NCI-H2171 (cell line): ENCODE data around the gene EFS.
"Not testable (repeated sequence)": the region's sequence is repeated elsewhere in the genome, so short reads cannot be mapped to it uniquely, and the experiment has no call there.

Experiments
- DNase-seq: peaks from one replicate; lab custom pipeline; 2025; lab: John Stamatoyannopoulos, UW

EFS gene

DNA sequence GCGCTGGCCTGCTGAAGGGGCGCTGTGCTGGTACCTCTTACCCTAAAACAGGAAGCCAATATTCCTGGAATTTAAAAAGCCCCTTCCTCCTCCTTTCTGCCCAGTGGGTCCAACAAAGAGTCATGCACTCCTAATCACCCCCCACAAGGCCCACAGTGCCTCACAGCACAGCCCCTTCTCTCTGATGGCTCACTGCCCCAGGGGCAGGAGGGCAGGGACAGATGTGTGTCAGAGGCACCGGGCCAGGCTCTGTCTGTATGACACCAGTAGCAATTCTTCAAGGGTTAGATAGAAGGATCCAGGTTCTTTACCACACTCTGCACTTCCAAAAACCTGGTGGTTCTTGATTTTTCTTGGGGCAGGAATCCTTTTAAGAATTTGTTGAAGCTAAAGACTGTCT, 34.2 kb upstream of the EFS start:
- DNase-seq, result no peak

- DNase-seq, result no peak
These were observed 33.4 kb upstream of the EFS start for GRCh38 chr14:23398348-23398747.

GRCh38 chr14:23396781-23397407, 31.9 kb upstream of the EFS start:
- no peak for DNase-seq

GRCh38 chr14:23396126-23396525, 31.2 kb upstream of the EFS start:
- no peak for DNase-seq

DNA sequence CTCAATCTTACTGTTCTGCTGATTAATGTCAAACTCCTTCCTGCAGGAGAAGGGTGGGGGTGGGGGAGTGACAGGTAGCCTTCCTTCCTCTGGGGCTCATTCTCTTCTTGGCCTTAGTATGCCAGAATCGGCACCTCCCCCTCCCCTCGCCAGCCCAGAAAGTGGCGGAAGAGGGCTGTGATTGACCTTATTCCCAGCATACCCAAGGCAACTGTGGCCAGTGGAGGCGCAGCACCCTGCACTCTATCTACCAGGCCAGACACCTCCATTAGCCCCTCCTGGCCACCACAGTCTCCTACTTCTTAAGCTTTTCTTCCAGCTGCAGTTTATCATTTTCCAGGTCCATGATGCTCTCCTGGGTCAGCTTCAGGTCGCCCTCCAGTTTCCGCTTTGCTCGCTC, 27.6 kb upstream of the EFS start:
- DNase-seq, result no peak

DNA sequence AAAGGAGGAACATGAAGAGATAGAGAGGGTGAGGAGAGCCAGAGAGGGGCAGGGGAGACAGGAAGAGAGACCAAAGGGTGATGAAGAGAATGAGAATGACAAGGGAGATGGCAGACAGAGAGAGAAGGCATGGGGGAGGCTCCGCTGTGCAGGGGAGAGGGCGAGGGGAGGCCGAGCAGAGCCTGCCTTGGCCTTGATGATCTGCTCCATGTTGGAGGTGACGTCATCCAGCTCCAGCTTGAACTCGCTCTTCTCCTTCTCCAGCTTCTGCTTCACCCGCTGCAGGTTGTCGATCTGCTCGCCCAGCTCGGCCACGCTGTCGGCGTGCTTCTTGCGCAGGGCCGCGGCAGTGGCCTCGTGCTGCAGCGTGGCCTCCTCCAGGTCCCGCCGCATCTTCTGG, 24.9 kb upstream of the EFS start:
- DNase-seq, result not testable (repeated sequence)

GRCh38 chr14:23389396-23389795, 24.4 kb upstream of the EFS start:
- DNase-seq, result no peak

DNA sequence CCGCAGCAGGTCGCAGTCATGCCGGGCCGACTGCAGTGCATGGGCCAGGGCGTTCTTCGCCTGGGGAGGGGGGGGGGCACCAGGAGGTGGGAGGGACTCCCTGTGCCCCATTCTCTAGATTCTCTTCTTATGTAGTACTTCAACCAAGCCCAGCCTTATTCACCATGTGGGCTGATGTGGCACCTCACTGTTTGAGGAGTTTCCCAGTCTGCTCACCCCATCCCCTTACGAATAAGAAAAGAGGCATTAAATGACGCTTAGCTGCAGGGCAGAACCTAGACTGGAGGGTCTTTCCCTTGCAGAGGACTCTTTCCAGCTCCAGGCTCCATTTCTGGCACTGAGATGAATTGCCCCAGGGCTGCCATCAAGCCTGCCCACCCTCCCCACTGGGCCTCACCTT, 24.0 kb upstream of the EFS start:
- DNase-seq, result no peak

DNA sequence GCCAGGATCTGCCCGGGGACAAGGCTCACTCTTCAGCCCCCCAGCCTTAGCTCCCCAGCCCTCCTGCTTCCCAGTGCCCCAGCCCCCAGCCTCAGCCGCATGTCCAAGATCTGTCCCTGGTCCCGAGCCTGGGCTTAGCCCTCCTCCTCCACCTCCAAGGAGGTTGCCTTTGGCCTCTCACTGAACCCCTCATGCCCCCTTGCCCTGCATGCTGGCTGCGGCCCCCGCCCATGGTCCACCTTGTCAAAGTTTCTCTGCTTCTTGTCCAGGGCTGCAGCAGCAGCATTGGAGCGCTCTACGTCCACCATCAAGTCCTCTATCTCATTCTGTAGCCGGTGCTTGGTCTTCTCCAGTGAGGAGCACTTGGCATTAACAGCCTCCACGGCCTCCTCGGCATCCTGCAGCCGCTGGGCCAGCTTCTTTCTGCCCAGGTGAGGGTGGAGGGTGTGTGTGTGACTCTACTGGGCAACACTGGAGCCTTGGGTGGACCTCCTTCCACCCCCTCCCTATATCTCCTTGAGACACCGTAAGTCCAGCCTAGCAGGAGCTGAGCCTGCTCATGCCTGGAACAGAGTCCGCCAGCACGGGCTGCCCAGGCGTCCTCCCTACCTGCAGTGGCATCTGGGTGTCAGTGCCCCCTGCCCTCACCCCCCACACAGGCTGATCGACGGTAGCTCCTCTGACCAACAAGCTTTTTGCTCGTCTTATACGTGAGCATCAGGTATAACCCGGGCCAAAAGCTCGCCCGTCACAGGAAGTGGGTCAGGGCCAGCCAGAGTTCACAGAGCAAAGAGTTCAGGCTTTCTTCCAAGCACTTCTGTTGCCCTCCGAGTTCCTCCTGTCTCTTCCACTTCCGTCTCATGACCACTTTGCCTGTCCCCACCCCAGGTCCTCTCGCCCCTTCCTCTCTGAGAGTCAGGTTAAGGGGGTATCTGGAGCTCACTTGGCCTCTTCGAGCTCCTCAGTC, 23.2 kb upstream of the EFS start:
- no peak for DNase-seq

DNA sequence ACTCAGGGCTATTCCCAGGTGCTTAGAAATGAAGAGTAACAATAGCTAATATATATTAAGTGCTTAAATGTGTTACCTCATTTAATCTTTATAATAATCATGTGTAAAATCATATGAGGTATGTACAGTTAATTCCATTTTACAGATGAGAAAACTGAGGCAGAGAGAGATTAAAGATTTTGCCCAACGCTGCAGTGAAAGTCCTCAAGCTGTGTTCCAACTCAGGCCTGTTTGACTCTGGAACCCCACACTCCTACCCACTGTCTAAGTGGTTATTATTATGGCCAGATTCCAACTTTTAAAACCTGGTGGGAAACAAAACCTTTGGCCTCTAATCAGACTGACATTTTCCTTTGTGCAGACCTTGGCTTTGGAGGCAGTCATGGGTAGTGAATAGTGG, 22.0 kb upstream of the EFS start:
- no peak for DNase-seq

GRCh38 chr14:23386266-23386657, 21.3 kb upstream of the EFS start:
- not testable (repeated sequence) for DNase-seq

DNA sequence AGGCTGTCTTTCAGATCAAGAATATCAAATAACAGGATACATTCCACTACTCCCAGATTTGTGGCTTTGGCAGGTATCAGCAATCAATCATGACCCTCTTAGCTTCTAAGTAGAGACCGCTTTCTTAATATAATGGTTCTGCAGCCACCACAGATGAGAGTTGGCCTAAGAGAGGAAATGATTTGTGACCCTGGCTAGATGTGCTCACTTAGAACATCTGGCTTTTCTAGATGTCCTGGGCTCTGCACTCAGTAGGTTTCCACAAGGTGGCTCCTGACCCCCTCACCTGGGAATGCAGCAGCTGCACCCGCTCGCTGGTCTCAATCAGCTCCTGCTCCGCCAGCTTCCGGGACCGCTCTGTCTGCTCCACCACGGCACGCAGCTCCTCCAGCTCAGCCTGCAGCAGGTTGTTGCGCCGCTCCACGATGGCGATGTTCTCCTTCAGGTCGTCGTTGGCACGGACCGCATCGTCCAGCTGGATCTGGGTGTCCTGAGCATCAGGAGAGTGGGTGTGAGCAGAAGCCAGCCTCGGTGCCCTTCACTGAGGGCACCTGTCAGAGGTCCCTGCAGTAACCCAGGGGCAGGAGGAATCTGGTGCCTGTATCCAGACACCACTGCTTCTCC, 20.8 kb upstream of the EFS start:
- DNase-seq, result no peak

DNA sequence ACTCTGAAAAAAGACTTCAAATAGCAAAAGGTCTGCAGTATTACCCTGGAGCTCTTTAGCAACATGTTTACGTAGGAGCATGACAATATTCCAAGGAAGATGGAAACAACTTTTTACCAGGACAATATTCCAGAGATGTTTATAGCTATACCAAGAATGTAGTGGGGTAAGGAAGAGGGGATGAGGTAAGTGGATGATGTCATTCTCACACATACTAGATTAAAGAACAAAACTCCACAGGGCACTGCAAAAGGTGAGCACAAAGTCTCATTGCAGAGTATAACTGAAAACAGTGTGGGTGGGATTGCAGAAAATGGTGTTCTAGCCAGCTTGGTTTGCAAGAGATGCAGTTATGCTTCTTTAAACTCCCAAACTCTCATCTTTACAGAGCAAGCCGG, 20.3 kb upstream of the EFS start:
- DNase-seq, result no peak

DNA sequence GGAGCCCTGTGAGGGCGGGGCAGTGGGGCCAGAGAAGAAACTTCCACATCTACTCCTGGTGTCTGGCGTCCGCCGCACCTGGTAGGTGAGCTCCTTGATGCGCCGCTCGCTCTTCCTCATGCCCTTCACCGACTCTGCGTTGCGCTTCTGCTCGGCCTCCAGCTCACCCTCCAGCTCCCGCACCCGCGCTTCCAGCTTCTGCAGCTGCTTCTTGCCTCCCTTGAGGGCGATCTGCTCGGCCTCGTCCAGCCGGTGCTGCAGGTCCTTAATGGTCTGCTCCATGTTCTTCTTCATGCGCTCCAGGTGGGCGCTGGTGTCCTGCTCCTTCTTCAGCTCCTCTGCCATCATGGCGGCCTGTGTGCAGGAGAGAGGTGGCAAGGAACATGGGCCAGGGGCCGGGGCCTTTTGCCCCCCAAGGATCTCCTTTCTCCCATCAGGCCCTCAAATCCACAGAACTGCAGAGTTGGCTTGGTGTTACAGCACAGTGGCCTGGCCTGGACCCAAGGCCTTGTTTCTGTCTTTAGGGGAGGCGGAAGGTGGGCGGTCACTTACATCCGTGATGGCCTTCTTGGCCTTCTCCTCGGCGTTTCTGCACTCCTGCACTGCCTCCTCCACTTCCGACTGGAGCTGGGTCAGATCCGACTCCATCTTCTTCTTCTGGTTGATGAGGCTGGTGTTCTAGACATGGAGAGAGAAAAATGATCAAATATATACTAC, 19.6 kb upstream of the EFS start:
- no peak for DNase-seq

GRCh38 chr14:23382731-23383440, 17.9 kb upstream of the EFS start:
- DNase-seq, result no peak

GRCh38 chr14:23382276-23382675, 17.3 kb upstream of the EFS start:
- no peak for DNase-seq

- DNase-seq, result no peak
These were observed 16.9 kb upstream of the EFS start for GRCh38 chr14:23381871-23382270.

- DNase-seq, result no peak
These were observed 16.0 kb upstream of the EFS start for GRCh38 chr14:23380976-23381375.

DNA sequence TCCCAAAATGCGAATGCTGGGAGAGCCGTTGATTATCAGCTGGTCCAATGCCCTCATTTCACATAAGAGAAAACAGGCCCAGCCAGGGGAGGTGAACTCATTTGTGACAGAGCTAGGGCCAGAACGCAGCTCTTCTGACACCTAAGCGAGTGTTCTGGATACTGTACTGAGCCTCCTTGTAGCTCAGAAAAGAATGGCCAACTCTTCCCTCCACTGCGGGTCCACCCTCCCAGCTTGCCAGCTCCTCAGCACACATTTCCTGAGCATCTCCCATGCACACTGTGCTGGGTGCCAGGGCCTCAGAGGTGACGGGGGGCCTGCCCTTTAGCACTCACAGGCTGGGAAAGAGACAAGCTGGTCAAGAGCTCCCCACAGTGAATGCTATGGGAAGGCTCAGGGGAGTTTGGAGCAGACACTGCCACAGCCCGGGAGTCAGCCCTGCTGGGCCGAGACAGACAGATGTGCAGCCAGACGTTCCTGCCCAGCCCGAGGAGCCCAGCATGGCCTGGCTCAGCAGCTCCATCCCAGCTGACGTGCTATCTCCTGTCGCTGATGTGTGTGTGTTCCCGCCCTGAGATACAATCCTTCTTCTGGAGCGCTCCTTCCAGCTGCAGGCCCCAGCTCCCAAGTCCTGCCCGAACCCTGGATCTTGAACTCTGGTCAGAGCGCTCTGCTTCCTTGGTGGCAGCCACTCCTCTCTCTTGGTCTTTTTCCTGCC, 15.4 kb upstream of the EFS start:
- DNase-seq, result no peak

- DNase-seq, result peak; percentile 85
These were observed 14.6 kb upstream of the EFS start for GRCh38 chr14:23379366-23380196.
